ENCODE data around the gene SIRT7.

SIRT7 gene

GRCh38 chr17:81959362-81960129 is 41.6 kb upstream of the SIRT7 start:
- Histone ChIP-seq H3K4me1 (no peaks in the 10 kb centered on the region), H3K9ac (no peak overlapping the region), H3K4me2 (ENCODE audit: low read length) (peak overlapping the region; percentile 72), H3K27ac (no peak overlapping the region), H3K79me2 (no peaks in the 10 kb centered on the region), H3K9me3 (ENCODE audit: control insufficient read depth, low read length) (no peaks in the 10 kb centered on the region), H3K4me3 (ENCODE audit: low read depth, low read length) (peak overlapping the region; percentile 57), H3K27me3 (ENCODE audit: control insufficient read depth, insufficient read depth, low read length) (no peaks in the 10 kb centered on the region), H3K36me3 (ENCODE audit: control insufficient read depth, insufficient read depth, low read length) (no peaks in the 10 kb centered on the region), H2AFZ (peak overlapping the region; percentile 68)
- peak; percentile 58 for TF ChIP-seq CTCF (IDR thresholded peaks at IDR 0.05)

DNA sequence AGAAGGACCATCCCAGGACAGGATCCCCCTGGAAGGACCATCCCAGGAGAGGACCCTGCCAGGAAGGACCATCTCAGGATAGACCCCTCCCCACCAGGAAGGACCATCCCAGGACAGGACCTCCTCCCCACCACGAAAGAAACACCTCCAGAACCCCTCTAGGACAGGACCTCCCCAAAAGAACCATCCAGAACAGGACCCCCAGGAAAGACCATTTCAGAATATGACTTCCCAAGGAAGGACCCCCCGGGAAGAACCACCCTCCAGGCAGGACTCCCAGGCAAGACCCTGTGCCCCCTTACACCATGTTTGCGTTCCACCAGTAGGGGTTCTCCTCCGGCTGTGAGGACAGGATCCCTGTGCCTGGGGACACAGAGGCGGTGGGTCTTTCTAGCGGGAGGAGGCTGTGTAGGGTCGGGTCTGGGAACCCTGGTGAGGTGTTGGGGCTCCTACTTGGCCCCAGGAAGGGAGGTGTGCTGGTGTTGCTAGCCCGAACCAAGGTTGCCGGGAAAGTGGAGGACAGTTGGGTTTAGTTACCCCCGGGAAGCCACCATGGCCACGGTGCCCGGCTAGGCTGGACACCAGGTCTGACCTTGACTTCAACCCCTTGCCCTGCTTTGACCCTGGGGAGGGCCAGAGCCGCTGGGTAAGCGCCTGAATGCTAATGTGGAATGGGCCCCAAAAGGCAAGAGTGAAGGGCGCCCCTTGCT is 40.8 kb upstream of the SIRT7 start:
- Histone ChIP-seq H3K4me1 (no peaks in the 10 kb centered on the region), H3K79me2 (no peaks in the 10 kb centered on the region), H3K27me3 (ENCODE audit: control insufficient read depth, insufficient read depth, low read length) (no peaks in the 10 kb centered on the region), H3K36me3 (ENCODE audit: control insufficient read depth, insufficient read depth, low read length) (no peaks in the 10 kb centered on the region), H3K9ac (no peak overlapping the region), H2AFZ (peak overlapping the region; percentile 67), H3K4me2 (ENCODE audit: low read length) (peak overlapping the region; percentile 72), H3K4me3 (ENCODE audit: low read depth, low read length) (peak overlapping the region; percentile 57), H3K27ac (no peak overlapping the region), H3K9me3 (ENCODE audit: control insufficient read depth, low read length) (no peaks in the 10 kb centered on the region)
- no peak for TF ChIP-seq CTCF (IDR thresholded peaks at IDR 0.05)

DNA sequence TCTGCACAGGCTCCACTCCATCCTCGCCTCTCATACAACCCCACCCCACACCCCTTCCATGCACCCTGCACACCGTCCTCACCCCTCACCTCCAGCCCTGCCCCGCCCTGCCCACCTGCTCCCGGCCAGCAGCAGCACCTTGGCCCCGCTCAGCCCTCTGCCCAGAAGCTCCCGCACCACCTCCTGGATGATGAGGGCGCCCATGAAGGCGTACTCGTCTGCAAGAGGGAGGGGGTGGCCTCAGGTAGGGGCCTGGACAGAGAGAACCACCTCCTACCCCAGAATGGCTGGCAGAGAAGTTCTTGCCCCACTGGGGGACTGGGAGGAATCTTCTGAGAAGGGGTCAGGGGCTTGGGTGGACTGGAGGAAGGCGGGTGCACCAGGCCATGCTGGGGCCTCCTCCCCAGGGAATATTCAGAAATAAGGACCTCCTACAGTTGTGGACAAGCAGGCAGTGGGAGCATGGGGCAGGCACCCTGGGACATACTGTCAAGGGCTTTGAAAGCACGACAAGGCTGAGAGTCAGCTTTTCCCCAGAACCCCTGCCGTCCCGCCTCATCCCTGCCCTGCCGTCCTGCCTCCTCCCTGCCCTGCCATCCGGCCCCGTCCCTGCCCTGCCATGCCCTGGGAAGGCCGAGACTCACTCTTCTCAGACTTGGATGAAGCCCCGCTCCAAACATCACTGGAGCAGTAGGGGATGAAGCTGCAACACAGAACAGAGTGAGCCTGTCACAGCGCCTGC is 39.9 kb upstream of the SIRT7 start:
- Histone ChIP-seq H3K4me2 (ENCODE audit: low read length) (no peak overlapping the region), H3K79me2 (no peaks in the 10 kb centered on the region), H3K27ac (no peak overlapping the region), H3K9ac (no peak overlapping the region), H3K4me3 (ENCODE audit: low read depth, low read length) (no peak overlapping the region), H3K36me3 (ENCODE audit: control insufficient read depth, insufficient read depth, low read length) (no peaks in the 10 kb centered on the region), H3K4me1 (no peaks in the 10 kb centered on the region), H3K27me3 (ENCODE audit: control insufficient read depth, insufficient read depth, low read length) (no peaks in the 10 kb centered on the region), H3K9me3 (ENCODE audit: control insufficient read depth, low read length) (no peaks in the 10 kb centered on the region), H2AFZ (no peak overlapping the region)
- TF ChIP-seq CTCF (IDR thresholded peaks at IDR 0.05): no peak

DNA sequence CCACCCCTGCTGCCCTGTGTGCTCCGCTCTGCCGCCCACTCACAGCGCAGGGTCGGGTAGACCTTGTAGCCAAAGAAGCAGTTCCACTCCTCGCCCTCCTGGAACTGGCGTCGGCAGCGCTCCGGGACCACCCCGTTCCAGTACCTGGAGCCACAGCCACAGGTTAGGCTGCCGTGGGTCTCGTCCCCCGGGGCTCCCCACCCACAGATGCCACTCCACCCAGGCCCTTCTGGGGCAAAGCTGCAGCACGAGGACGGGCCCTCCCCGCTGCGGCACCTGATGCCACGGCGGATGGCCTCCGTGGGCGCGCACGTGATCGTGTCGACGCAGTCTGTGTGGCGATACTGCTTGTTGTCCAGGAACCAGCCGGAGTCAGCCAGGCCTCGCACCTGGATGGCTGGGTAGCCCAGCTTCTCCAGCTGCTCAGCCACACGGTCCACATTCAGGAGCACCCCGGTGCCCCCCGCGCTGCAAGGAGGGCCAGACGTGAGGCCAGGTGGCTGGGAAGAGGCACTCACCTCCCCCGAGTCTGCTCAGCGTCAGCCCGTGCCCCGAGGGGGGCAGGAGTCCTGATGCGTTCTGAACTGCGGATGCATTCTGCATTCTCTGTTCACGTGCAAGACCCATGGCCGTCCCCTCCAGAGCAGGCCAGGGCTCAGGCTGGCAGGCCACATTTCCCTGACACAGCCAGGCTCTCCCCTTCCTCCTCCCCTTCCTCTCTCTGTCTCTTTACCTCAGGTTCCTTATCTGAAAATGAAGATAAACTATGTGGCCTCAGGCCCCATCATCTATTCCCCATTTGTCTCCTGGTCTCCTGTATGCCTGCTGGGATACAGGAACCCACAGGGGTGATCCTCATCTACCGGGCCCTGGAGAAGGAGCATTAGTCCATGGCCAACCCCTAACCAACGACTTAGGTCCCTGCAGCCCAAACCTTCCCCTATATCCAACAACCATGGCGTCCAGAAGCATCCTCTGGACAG is 38.9 kb upstream of the SIRT7 start:
- Histone ChIP-seq H3K9ac (no peak overlapping the region), H3K36me3 (ENCODE audit: control insufficient read depth, insufficient read depth, low read length) (no peaks in the 10 kb centered on the region), H3K79me2 (no peaks in the 10 kb centered on the region), H3K27ac (no peak overlapping the region), H3K4me2 (ENCODE audit: low read length) (no peak overlapping the region), H3K9me3 (ENCODE audit: control insufficient read depth, low read length) (no peaks in the 10 kb centered on the region), H2AFZ (no peak overlapping the region), H3K4me3 (ENCODE audit: low read depth, low read length) (no peak overlapping the region), H3K4me1 (no peaks in the 10 kb centered on the region), H3K27me3 (ENCODE audit: control insufficient read depth, insufficient read depth, low read length) (no peaks in the 10 kb centered on the region)
- no peak for TF ChIP-seq CTCF (IDR thresholded peaks at IDR 0.05)
